ENCODE data around the gene DPEP2. TPM values are rescaled to one million over a fixed set of nuclear protein-coding genes. Genes with fewer than 3 reads are reported as not detected.
A peak's percentile ranks its signal among the peaks of the same experiment; 100 is the strongest.

Gene DPEP2
- total and polyA plus RNA-seq, 2 of the 13 experiments (the other 11 are each of a cell fraction or from before 2014, with no cell fraction given), result 0.18 TPM; not detected in 1

- TF ChIP-seq NR0B2 (CRISPR knock-in tag; IDR thresholded peaks at IDR 0.05), result peak; percentile 13; the same call in 1 of the 2 replicates
- no peak for TF ChIP-seq TARDBP (CRISPR knock-in tag; IDR thresholded peaks at IDR 0.05)
- TF ChIP-seq ISX (CRISPR knock-in tag; conservative IDR thresholded peaks at IDR 0.05), result no peak
- no peak for TF ChIP-seq NFIB (CRISPR knock-in tag; IDR thresholded peaks at IDR 0.05; ENCODE audit: borderline replicate concordance)
- TF ChIP-seq, protein P1, sequence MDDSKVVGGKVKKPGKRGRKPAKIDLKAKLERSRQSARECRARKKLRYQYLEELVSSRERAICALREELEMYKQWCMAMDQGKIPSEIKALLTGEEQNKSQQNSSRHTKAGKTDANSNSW (CRISPR knock-in tag; IDR thresholded peaks at IDR 0.05; ENCODE audit: borderline replicate concordance), result 0 out of 2 replicates have a peak, but pooled peaks have one; percentile 23
- TF ChIP-seq CENPBD1 (CRISPR knock-in tag; IDR thresholded peaks at IDR 0.05; ENCODE audit: borderline replicate concordance, low read depth), result no peak
- 0 out of 2 replicates have a peak, but pooled peaks have one; percentile 26 for TF ChIP-seq ZNF546 (CRISPR knock-in tag; conservative IDR thresholded peaks at IDR 0.05)
- TF ChIP-seq ZNF12 (CRISPR knock-in tag; IDR thresholded peaks at IDR 0.05), result peak; percentile 65; the same call in 1 of the 2 replicates
- no peak for TF ChIP-seq ZNF644 (CRISPR knock-in tag; IDR thresholded peaks at IDR 0.05; ENCODE audit: low read depth)
- TF ChIP-seq ZFP36 (IDR thresholded peaks at IDR 0.05; ENCODE audit: borderline replicate concordance, low read depth, low read length, partially characterized antibody), result no peak
- no peak for TF ChIP-seq SRSF4 (IDR thresholded peaks at IDR 0.05; ENCODE audit: low read depth, low read length, poor library complexity, severe bottlenecking)
- TF ChIP-seq PTBP1 (IDR thresholded peaks at IDR 0.05; ENCODE audit: low read depth, low read length, poor library complexity, severe bottlenecking), result no peak
- TF ChIP-seq SNAI1 (CRISPR knock-in tag; IDR thresholded peaks at IDR 0.05; ENCODE audit: borderline replicate concordance), result 0 out of 2 replicates have a peak, but pooled peaks have one; percentile 52
- TF ChIP-seq ZNF674 (CRISPR knock-in tag; IDR thresholded peaks at IDR 0.05; ENCODE audit: low read depth), result 0 out of 2 replicates have a peak, but pooled peaks have one; percentile 21
- TF ChIP-seq AKAP8 (CRISPR knock-in tag; IDR thresholded peaks at IDR 0.05), result peak; percentile 59; the same call in 1 of the 2 replicates
- TF ChIP-seq MAFK (conservative IDR thresholded peaks at IDR 0.05 in 1 of 2, IDR thresholded peaks at IDR 0.05 in 1 of 2; ENCODE audit: low read length in 2 of 2), result no peak
- TF ChIP-seq, protein P2, sequence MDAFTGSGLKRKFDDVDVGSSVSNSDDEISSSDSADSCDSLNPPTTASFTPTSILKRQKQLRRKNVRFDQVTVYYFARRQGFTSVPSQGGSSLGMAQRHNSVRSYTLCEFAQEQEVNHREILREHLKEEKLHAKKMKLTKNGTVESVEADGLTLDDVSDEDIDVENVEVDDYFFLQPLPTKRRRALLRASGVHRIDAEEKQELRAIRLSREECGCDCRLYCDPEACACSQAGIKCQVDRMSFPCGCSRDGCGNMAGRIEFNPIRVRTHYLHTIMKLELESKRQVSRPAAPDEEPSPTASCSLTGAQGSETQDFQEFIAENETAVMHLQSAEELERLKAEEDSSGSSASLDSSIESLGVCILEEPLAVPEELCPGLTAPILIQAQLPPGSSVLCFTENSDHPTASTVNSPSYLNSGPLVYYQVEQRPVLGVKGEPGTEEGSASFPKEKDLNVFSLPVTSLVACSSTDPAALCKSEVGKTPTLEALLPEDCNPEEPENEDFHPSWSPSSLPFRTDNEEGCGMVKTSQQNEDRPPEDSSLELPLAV (CRISPR knock-in tag; conservative IDR thresholded peaks at IDR 0.05; ENCODE audit: low read depth), result no peak
- TF ChIP-seq, protein P3, sequence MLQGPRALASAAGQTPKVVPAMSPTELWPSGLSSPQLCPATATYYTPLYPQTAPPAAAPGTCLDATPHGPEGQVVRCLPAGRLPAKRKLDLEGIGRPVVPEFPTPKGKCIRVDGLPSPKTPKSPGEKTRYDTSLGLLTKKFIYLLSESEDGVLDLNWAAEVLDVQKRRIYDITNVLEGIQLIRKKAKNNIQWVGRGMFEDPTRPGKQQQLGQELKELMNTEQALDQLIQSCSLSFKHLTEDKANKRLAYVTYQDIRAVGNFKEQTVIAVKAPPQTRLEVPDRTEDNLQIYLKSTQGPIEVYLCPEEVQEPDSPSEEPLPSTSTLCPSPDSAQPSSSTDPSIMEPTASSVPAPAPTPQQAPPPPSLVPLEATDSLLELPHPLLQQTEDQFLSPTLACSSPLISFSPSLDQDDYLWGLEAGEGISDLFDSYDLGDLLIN (CRISPR knock-in tag; IDR thresholded peaks at IDR 0.05; ENCODE audit: borderline replicate concordance), result no peak
- TF ChIP-seq ZNF691 (CRISPR knock-in tag; IDR thresholded peaks at IDR 0.05; ENCODE audit: borderline replicate concordance, low read depth), result no peak
- TF ChIP-seq ZNF772 (CRISPR knock-in tag; IDR thresholded peaks at IDR 0.05), result peak; percentile 40; the same call in 1 of the 2 replicates
- TF ChIP-seq, protein P4, sequence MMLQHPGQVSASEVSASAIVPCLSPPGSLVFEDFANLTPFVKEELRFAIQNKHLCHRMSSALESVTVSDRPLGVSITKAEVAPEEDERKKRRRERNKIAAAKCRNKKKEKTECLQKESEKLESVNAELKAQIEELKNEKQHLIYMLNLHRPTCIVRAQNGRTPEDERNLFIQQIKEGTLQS (CRISPR knock-in tag; IDR thresholded peaks at IDR 0.05), result peak; percentile 24; the same call in 1 of the 2 replicates
- TF ChIP-seq WIZ (CRISPR knock-in tag; IDR thresholded peaks at IDR 0.05), result peak; percentile 57; the same call in 1 of the 2 replicates
Observed at GRCh38 chr16:67943619-67944504, 55.4 kb downstream of the DPEP2 start, which contains the start of gene LCAT (continued).

All from HepG2 (cell line).